HG03064 (cell line): ENCODE measurements around the gene TRIM47.

ENCODE experiments used
- ATAC-seq: cut with Tn5 transposase; IDR thresholded peaks from one replicate; pipeline ENCODE4 v1.9.1; 2021; ENCODE audit warnings: low read depth; ENCODE audit not compliant: unreplicated experiment

The TRIM47 gene

GRCh38 chr17:75909051-75909811, 30.9 kb upstream of the TRIM47 start:
- ATAC-seq, result no peak

DNA sequence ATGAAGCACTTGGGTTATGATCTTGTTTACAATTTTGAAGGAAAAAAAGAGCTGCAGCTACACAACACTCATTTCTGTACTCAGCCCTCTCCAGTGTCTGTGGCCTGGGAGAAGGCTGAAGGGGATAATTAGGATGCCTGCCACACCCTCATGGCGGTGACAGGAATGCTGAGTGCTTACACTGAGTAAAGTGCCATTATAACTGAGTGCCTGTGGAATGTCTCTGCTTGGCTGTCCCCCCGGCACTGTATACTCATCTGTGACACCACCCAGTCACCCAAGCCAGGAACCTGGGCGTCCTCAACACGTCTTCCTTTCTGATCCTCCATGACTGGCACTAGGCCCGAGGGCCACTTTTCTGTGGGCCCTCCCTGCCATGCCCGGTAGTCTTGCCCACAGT, 29.8 kb upstream of the TRIM47 start:
- ATAC-seq, result no peak

- no peak for ATAC-seq
These were observed 27.9 kb upstream of the TRIM47 start for GRCh38 chr17:75906143-75906884.

DNA sequence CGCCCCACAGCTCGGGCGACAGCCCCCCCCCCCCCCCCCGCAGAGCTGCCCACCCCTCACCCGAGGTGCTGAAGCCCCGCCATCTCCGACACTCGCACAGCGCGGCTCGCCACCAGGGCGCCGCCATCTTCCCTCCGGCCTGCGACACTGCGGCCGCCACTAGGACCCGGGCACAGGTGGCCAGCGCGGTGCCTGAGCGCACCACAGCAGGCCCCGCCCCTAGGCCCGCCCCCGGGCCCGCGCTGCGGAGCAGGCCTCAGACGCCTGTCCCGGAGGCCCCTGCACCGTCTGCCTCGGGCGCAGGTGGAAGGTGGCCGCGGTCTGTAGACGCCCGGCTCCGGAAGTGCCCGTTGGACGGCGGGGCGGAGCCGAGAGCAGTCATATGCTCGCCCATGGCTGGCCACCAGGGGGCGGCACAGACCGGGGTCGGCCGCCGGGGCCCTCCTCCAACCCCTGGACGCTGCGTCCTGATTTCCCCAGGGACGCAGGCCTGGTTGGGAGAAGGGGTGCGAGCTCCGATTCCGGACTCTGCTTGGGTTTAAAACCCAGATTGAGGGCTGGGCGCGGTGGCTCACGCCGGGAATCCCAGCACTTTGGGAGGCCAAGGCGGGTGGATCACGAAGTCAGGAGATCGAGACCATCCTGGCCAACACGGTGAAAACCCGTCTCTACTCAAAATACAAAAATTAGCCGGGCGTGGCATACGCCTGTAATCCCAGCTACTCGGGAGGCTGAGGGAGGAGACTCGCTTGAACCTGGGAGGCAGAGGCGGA, 26.6 kb upstream of the TRIM47 start, which contains the start of gene MRPL38:
TSS of gene MRPL38 (minus strand) at position 136 of the 773 bp plus-strand sequence. CDS start at position 127, 9 bp downstream.
- ATAC-seq, result peak; percentile 96

DNA sequence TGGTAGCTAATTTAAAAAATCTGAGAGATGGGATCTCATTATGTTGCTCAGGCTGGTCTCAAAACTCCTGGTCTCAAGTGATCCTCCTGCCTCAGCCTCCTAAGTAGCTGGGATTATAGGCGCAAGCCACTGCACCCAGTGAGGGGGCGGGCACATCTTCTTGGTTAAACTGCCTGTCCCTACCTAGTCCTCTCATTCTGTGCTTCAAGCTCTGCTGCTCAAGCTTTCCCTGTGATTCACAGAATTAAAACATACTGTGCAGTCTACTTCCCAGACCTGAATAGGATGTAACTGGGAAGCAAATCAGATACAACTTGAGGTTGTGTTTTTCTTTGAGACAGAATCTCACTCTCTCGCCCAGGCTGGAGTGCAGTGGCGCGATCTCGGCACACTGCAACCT, 24.0 kb upstream of the TRIM47 start:
- no peak for ATAC-seq

- ATAC-seq, result no peak
These were observed 23.3 kb upstream of the TRIM47 start for GRCh38 chr17:75901727-75902126.

DNA sequence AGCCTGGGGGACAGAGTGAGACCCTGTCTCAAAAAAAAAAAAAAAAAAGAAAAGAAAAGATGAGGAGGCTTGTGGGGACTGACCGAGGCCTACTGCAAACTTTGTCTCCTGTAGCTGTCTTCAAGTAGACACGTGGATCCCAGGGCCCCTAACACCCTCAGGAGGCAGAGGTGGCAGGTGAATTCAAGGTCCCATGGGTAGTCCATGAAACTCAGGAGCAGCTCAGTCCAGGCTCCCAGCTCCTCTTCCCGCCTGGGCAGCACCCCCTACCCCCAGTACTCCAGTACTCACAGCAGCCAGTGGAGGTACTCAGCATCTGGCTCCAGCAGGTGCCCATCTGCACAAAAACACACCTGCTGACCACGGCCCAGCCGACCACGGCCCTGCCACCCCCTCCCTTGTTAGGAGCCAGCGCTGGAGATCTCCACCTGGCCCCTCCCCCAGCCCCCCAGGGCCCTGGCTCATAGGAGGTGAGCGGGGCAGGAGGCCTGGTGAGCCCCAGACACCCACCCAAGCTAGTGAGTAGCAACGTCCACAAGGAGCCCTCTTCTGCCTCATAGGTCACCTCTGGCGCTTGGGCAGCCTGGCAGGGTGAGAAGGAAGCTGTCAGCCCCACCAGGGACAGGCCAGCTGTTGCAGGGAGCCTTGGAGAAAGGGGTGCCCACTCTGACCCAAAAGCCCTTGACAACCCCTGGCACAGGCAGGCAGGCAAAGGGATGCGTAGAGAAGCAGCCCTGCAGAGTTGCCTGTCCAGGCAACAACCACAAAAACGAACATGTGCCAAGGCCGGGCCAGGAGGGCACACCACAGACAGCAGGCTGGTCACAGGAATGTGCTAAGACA, 22.5 kb upstream of the TRIM47 start:
- ATAC-seq, result no peak

- no peak for ATAC-seq
These were observed 21.5 kb upstream of the TRIM47 start for GRCh38 chr17:75899767-75900468.

DNA sequence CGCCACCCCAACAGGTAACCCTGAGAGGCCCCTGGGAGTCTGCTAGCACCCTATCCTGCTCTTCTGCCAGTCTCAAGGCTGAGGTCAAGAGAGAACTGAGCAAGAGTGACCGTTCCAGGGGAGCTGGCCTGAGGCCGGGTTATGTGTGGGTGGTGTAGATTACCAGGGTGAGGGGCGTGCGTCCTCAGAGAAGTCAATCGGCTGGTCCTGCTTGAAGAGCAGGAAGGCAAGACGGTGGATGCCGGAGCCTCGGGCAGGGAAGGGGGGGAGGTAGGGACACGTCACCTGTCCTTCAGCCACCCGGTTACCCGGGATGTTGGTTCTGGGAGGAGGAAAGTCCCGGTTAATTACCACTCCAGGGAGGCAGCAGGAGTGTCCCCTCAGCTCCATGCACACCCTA, 21.0 kb upstream of the TRIM47 start:
- no peak for ATAC-seq

DNA sequence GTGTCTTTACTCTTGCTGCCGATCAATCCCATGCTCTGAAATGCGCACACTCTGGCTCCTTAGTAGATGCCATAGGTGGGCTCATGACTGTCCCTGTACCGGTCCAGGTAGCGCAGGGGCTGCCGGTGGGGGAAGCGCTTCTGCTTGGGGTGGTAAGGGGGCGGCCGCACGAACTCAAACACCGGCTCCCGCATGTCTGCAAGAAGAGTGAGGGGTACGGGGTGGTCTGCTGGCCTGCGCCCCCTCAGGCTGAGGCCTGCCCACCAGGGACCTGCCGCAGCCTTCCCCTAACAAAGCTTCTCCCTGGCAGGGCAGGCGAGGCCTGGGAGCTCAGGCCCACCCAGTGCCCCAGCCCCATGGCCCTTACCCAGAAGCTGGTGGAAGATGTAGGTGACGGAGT, 20.4 kb upstream of the TRIM47 start:
- no peak for ATAC-seq

DNA sequence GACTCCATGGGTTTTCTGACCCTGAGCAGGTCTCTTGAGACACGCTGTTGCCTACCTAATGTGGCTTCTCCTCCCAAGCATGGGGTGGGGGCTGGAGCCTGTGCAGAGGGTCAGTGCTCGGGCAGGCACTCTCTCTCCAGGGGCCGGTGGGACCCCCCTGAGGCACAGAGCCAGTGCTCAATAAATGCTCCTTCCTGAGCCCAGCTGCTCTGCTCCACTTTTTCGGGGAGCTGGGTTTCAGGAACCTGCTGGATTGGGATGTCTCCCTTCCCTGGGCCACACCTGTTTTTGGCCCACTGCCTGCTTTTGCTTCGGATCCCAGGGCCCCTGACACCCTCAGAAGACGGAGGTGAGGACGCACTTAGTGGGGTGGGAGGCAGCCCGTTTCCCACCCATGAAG, 19.7 kb upstream of the TRIM47 start:
- ATAC-seq, result no peak

GRCh38 chr17:75897160-75898019, 19.0 kb upstream of the TRIM47 start:
- no peak for ATAC-seq

DNA sequence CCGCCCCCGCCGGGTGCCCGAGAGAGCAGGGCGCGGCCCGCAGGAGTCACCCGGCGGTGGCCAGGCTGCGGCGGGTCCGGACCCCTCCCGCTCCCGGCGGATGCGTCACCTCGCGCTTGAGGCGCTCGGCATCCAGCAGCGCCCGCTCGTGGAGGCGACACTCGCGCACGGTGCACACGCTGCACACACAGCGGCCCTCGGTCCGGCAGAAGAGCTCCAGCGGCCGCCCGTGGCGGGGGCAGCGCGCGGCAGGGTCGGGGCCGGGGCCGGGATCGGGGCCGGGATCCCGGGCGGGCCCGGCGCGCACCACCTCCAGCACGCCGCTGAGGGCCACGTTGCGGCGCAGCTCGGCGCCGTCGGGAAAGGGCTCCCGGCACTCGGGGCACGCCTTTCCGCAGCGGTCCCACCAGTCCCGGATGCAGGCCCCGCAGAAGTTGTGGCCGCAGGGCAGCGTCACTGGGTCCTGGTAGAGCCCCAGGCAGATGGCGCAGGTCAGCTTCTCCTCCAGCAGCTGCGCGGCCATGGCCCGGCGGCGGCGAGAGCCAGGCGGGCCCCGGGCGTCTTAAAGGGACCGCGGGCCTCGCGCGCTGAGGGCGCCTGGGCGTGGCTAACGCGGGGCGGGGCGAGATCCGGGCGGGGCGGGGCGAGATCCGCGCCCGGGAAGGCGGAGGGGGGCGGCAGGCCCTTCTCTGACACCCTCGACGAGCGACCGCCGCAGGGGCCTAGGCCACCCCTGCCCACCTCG, 18.2 kb upstream of the TRIM47 start, which contains the start of gene TRIM65:
TSS of gene TRIM65 (minus strand) at position 537 of the 745 bp plus-strand sequence. CDS start at position 523, 14 bp downstream.
- peak; percentile 48 for ATAC-seq

- ATAC-seq, result no peak
These were observed 17.2 kb upstream of the TRIM47 start for GRCh38 chr17:75895370-75896155.

DNA sequence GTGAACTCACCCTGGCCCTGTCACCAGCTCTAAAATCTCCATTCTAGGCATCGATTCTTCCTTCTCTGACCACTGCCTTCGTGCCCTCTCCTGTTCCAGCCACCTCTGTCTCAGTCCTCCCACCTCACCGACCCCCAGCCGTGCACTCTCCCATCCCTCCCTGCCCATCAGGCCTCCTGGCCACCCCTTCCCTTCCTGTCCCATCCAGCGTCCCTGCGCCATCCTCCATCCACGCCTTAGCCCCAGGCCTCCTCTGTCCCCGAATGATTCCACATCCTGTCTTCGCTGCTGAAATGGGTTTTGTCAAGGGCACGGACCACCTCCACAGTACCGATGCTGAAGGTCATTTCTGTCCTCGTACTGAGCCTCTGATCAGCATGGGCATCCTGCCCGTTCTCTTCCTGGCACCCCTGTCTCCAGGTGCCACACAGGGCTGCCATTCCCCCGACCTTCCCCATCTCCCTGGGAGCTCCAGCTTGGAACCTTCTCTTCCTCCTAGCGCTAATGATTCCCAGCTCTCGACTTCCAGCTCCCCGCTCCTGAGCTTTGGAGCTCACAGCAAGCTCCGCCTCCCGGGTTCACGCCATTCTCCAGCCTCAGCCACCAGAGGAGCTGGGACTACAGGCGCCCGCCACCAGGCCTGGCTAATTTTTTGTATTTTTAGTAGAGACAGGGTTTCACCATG, 15.8 kb upstream of the TRIM47 start:
- ATAC-seq, result no peak

GRCh38 chr17:75893305-75894048, 15.1 kb upstream of the TRIM47 start:
- no peak for ATAC-seq
